HepG2 (cell line): ENCODE data around the gene TMEM225B. TPM values are rescaled to one million over a fixed set of nuclear protein-coding genes. Genes with fewer than 3 reads are reported as not detected.
A peak's percentile ranks its signal among the peaks of the same experiment; 100 is the strongest.

Experiments used
- ATF1 ChIP-seq: IDR thresholded peaks from 2 replicates; pipeline ENCODE4 v1.6.1; 2016; ENCODE audit warnings: mild to moderate bottlenecking, control low read depth
- ATRX ChIP-seq: sonication (generic); formaldehyde crosslinking; IDR thresholded peaks from 2 replicates; pipeline ENCODE4 v1.4.0; 2020; ENCODE audit warnings: missing genetic modification reagents, borderline replicate concordance
- CEBPB ChIP-seq: IDR thresholded peaks from 2 replicates; pipeline ENCODE4 v1.6.1; 2011; ENCODE audit warnings: low read depth, low read length, improper control_type of control experiment, borderline replicate concordance
- ETV5 ChIP-seq: IDR thresholded peaks from 2 replicates; pipeline ENCODE4 v1.6.1; 2018; ENCODE audit warnings: missing biosample characterization, missing genetic modification reagents, inconsistent platforms, borderline replicate concordance
- HMG20A ChIP-seq: IDR thresholded peaks from 2 replicates; pipeline ENCODE4 v1.6.1; 2016; ENCODE audit warnings: borderline replicate concordance
- JDP2 ChIP-seq: sonication (generic); formaldehyde crosslinking; IDR thresholded peaks from 2 replicates; pipeline ENCODE4 v1.8.1; 2022; ENCODE audit warnings: missing genetic modification reagents, borderline replicate concordance
- NR2F6 ChIP-seq, 2 experiments: IDR thresholded peaks; 2 replicates each; pipeline ENCODE4 v1.6.1; 2016; ENCODE audit warnings: antibody characterized with exemption in 1 of 2, mild to moderate bottlenecking in 1 of 2
- SIN3A ChIP-seq: IDR thresholded peaks from 2 replicates; pipeline ENCODE4 v1.6.1; 2011; ENCODE audit warnings: low read depth, mild to moderate bottlenecking, control low read depth, low read length, borderline replicate concordance
- ZNF549 ChIP-seq: sonication (generic); formaldehyde crosslinking; IDR thresholded peaks from 2 replicates; pipeline ENCODE4 v1.5.0; 2020; ENCODE audit warnings: missing genetic modification reagents
- ZNF839 ChIP-seq: sonication (generic); formaldehyde crosslinking; IDR thresholded peaks from 2 replicates; pipeline ENCODE4 v1.4.0; 2020; ENCODE audit warnings: missing genetic modification reagents, mild to moderate bottlenecking, borderline replicate concordance
- polyA plus RNA-seq, 8 experiments: library from polyadenylated mRNA; depleted of rRNA in 3 of 8; stranded (reverse) in 7 of 8; unstranded in 1 of 8; fragments of >200 nt; fragmentation: Illumina TruSeq in 4 of 8; extraction: Trizol in 4 of 8; gene quantifications; 2 replicates each; pipeline versions ENCODE4 v1.2.1 to v1.2.3, GENCODE V29; 2011 to 2016; ENCODE audit warnings: low read depth in 4 of 8, missing spikeins in 1 of 8, mixed read lengths in 1 of 8; ENCODE audit not compliant: insufficient read depth in 1 of 8
- total RNA-seq, 5 experiments: library from RNA; depleted of rRNA; stranded (reverse); fragments of >200 nt; fragmentation: Illumina TruSeq; extraction: Trizol; gene quantifications; 2 replicates each; pipeline ENCODE4 v1.2.3, GENCODE V29; 2016; ENCODE audit warnings: low read depth in 1 of 5
- TF ChIP-seq, protein P1 (sequence below): sonication (generic); formaldehyde crosslinking; IDR thresholded peaks from 2 replicates; pipeline ENCODE4 v1.5.1; 2020; ENCODE audit warnings: mild to moderate bottlenecking, missing genetic modification reagents, borderline replicate concordance
- TF ChIP-seq, protein P2 (sequence below): IDR thresholded peaks from 2 replicates; pipeline ENCODE4 v1.6.1; 2012; ENCODE audit warnings: low read depth, low read length, improper control_type of control experiment
- TF ChIP-seq, protein P3 (sequence below): sonication (generic); formaldehyde crosslinking; IDR thresholded peaks from 2 replicates; pipeline ENCODE4 v1.4.0; 2020; ENCODE audit warnings: missing genetic modification reagents
- TF ChIP-seq, protein P4 (sequence below): IDR thresholded peaks from 2 replicates; pipeline ENCODE4 v1.6.1; 2016; ENCODE audit warnings: low read depth, control low read depth

The TMEM225B gene
- total and polyA plus RNA-seq, 2 of the 13 experiments (the other 11 are each of a cell fraction or from before 2014, with no cell fraction given): 0.78 to 0.95 TPM

DNA sequence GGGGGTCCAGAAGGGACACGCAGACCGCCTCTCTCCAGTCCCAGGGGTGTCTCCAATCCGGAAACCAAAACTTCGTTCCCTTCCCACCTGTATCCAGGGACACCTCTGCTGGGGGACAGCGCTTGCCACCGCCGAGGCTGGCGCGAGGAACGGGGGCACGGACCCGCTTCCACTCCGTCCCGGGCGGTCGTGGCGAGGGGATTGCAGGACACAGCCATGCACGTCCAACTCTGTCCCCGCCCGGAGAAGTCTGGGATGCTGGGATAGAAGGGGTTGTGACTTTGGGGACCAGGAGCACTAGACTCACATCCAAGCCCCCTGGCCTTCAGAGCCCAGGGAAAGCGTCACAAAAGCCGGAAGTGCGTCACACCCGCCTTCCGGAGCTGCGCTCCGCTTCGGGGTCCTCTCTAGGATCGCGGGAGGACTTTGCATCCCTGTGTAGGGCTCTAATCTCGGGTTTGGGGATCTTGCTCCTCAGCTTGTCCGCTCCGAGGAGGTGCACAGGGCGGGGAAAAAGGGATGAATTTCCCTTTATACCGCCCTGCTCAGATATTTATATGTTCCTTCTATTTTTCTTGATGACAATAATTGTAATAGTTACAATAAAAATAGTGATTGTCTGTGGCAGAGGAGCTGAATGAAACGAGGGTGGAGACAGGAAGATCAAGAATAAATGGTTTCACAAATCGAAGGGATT lies 46.2 kb upstream of the TMEM225B start, which contains the start of gene FAM200A (continued):
- TF ChIP-seq, protein P1, sequence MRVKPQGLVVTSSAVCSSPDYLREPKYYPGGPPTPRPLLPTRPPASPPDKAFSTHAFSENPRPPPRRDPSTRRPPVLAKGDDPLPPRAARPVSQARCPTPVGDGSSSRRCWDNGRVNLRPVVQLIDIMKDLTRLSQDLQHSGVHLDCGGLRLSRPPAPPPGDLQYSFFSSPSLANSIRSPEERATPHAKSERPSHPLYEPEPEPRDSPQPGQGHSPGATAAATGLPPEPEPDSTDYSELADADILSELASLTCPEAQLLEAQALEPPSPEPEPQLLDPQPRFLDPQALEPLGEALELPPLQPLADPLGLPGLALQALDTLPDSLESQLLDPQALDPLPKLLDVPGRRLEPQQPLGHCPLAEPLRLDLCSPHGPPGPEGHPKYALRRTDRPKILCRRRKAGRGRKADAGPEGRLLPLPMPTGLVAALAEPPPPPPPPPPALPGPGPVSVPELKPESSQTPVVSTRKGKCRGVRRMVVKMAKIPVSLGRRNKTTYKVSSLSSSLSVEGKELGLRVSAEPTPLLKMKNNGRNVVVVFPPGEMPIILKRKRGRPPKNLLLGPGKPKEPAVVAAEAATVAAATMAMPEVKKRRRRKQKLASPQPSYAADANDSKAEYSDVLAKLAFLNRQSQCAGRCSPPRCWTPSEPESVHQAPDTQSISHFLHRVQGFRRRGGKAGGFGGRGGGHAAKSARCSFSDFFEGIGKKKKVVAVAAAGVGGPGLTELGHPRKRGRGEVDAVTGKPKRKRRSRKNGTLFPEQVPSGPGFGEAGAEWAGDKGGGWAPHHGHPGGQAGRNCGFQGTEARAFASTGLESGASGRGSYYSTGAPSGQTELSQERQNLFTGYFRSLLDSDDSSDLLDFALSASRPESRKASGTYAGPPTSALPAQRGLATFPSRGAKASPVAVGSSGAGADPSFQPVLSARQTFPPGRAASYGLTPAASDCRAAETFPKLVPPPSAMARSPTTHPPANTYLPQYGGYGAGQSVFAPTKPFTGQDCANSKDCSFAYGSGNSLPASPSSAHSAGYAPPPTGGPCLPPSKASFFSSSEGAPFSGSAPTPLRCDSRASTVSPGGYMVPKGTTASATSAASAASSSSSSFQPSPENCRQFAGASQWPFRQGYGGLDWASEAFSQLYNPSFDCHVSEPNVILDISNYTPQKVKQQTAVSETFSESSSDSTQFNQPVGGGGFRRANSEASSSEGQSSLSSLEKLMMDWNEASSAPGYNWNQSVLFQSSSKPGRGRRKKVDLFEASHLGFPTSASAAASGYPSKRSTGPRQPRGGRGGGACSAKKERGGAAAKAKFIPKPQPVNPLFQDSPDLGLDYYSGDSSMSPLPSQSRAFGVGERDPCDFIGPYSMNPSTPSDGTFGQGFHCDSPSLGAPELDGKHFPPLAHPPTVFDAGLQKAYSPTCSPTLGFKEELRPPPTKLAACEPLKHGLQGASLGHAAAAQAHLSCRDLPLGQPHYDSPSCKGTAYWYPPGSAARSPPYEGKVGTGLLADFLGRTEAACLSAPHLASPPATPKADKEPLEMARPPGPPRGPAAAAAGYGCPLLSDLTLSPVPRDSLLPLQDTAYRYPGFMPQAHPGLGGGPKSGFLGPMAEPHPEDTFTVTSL (CRISPR knock-in tag): no peak
- TF ChIP-seq CEBPB: no peak
- TF ChIP-seq HMG20A (CRISPR knock-in tag): no peak
- peak; percentile 87; the same call in 1 of the 2 replicates for TF ChIP-seq SIN3A
- TF ChIP-seq, protein P2, sequence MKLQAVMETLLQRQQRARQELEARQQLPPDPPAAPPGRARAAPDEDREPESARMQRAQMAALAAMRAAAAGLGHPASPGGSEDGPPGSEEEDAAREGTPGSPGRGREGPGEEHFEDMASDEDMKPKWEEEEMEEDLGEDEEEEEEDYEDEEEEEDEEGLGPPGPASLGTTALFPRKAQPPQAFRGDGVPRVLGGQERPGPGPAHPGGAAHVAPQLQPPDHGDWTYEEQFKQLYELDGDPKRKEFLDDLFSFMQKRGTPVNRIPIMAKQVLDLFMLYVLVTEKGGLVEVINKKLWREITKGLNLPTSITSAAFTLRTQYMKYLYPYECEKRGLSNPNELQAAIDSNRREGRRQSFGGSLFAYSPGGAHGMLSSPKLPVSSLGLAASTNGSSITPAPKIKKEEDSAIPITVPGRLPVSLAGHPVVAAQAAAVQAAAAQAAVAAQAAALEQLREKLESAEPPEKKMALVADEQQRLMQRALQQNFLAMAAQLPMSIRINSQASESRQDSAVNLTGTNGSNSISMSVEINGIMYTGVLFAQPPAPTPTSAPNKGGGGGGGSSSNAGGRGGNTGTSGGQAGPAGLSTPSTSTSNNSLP: no peak
- TF ChIP-seq NR2F6 (IDR thresholded peaks at IDR 0.05): no peak
- peak; percentile 45; the same call in 1 of the 2 replicates for TF ChIP-seq NR2F6 (CRISPR knock-in tag; IDR thresholded peaks at IDR 0.05)
- no peak for TF ChIP-seq ZNF549 (CRISPR knock-in tag)
- peak; percentile 97 for TF ChIP-seq ATF1 (CRISPR knock-in tag)
- TF ChIP-seq JDP2 (CRISPR knock-in tag): no peak
- TF ChIP-seq, protein P3, sequence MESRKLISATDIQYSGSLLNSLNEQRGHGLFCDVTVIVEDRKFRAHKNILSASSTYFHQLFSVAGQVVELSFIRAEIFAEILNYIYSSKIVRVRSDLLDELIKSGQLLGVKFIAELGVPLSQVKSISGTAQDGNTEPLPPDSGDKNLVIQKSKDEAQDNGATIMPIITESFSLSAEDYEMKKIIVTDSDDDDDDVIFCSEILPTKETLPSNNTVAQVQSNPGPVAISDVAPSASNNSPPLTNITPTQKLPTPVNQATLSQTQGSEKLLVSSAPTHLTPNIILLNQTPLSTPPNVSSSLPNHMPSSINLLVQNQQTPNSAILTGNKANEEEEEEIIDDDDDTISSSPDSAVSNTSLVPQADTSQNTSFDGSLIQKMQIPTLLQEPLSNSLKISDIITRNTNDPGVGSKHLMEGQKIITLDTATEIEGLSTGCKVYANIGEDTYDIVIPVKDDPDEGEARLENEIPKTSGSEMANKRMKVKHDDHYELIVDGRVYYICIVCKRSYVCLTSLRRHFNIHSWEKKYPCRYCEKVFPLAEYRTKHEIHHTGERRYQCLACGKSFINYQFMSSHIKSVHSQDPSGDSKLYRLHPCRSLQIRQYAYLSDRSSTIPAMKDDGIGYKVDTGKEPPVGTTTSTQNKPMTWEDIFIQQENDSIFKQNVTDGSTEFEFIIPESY (CRISPR knock-in tag): peak; percentile 9; the same call in 1 of the 2 replicates
- TF ChIP-seq ZNF839 (CRISPR knock-in tag): 0 out of 2 replicates have a peak, but pooled peaks have one; percentile 68
- TF ChIP-seq ETV5 (CRISPR knock-in tag): peak; percentile 77
- TF ChIP-seq, protein P4, sequence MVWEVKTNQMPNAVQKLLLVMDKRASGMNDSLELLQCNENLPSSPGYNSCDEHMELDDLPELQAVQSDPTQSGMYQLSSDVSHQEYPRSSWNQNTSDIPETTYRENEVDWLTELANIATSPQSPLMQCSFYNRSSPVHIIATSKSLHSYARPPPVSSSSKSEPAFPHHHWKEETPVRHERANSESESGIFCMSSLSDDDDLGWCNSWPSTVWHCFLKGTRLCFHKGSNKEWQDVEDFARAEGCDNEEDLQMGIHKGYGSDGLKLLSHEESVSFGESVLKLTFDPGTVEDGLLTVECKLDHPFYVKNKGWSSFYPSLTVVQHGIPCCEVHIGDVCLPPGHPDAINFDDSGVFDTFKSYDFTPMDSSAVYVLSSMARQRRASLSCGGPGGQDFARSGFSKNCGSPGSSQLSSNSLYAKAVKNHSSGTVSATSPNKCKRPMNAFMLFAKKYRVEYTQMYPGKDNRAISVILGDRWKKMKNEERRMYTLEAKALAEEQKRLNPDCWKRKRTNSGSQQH (CRISPR knock-in tag): peak; percentile 96; the same call in 1 of the 2 replicates
- no peak for TF ChIP-seq ATRX (CRISPR knock-in tag)
